Nephron progenitor cell (in vitro differentiated cells): ENCODE results near the gene DNAI2.
A peak's percentile ranks its signal among the peaks of the same experiment; 100 is the strongest.
"Not testable (repeated sequence)": the region's sequence is repeated elsewhere in the genome, so short reads cannot be mapped to it uniquely, and the experiment has no call there.

Experiments used
- DNase-seq: peaks from one replicate; pipeline ENCODE4 v3.0.0; 2021
- H3K27ac Mint-ChIP-seq: 2 replicates; pipeline ENCODE4 v1.8.0; 2021; ENCODE audit warnings: mild to moderate bottlenecking, moderate library complexity, mixed read lengths
- H3K27me3 Mint-ChIP-seq: 2 replicates; pipeline ENCODE4 v1.8.0; 2021; ENCODE audit warnings: mild to moderate bottlenecking, low read depth, mixed read lengths; ENCODE audit not compliant: poor library complexity
- H3K36me3 Mint-ChIP-seq: 2 replicates; pipeline ENCODE4 v1.8.0; 2021; ENCODE audit warnings: low read depth, mixed read lengths
- H3K4me1 Mint-ChIP-seq: 2 replicates; pipeline ENCODE4 v1.8.0; 2021; ENCODE audit warnings: mixed read lengths
- H3K4me3 Mint-ChIP-seq: 2 replicates; pipeline ENCODE4 v1.8.0; 2021; ENCODE audit warnings: mild to moderate bottlenecking, moderate library complexity, mixed read lengths
- H3K9me3 Mint-ChIP-seq: 2 replicates; pipeline ENCODE4 v1.8.0; 2021; ENCODE audit warnings: mild to moderate bottlenecking, moderate library complexity, mixed read lengths
- TF ChIP-seq, protein P1 (sequence below): fragments of 200-600 bp; sonication (generic); IDR thresholded peaks from 2 replicates; pipeline ENCODE4 v1.5.0; 2021; ENCODE audit warnings: antibody characterized with exemption

The DNAI2 gene

DNA sequence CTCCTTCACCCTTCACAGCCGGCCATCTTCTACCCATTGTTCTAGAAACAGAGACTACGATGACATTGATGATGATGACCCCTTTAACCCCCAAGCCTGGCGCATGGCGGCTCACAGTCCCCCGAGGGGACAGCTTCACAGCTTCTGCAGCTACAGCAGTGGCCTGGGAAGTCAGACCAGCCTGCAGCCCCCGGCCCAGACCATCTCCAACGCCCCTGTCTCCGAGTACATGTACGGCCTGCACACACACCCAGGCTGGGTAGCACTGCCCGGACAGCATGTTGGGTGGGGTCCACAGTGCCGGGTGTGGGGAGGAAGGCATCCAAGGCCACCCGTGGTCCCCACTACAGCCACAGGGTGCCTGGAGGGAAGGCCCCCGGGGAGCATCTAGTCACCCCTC, 21.0 kb upstream of the DNAI2 start:
- Mint-ChIP-seq H3K9me3 (no peaks in the 10 kb centered on the region), H3K27ac (no peak overlapping the region), H3K4me3 (no peak overlapping the region), H3K4me1 (peaks cover 12% of the 10 kb centered on the region), H3K36me3 (no peaks in the 10 kb centered on the region), H3K27me3 (peaks cover 11% of the 10 kb centered on the region)
- no peak for DNase-seq
- TF ChIP-seq, protein P1, sequence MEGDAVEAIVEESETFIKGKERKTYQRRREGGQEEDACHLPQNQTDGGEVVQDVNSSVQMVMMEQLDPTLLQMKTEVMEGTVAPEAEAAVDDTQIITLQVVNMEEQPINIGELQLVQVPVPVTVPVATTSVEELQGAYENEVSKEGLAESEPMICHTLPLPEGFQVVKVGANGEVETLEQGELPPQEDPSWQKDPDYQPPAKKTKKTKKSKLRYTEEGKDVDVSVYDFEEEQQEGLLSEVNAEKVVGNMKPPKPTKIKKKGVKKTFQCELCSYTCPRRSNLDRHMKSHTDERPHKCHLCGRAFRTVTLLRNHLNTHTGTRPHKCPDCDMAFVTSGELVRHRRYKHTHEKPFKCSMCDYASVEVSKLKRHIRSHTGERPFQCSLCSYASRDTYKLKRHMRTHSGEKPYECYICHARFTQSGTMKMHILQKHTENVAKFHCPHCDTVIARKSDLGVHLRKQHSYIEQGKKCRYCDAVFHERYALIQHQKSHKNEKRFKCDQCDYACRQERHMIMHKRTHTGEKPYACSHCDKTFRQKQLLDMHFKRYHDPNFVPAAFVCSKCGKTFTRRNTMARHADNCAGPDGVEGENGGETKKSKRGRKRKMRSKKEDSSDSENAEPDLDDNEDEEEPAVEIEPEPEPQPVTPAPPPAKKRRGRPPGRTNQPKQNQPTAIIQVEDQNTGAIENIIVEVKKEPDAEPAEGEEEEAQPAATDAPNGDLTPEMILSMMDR: no peak

DNA sequence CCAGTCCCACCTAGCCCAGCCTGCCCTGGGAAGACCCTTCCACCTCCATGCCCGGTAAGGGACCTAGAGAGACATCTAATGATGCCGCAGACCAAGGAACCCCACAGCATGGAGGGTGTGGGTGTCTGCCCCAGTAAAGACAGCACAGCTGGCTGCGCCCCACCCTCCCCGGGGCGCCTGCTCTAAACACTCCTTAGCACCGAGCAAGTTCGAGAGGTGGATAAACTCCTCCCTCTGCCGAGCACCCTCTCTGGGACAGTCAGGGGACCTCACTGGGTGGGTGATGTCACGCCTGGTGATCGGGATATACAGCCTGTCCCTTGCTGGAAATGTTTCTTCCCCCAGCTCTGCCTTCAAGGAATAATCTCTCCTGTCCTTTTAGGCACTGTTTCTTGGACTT, 16.7 kb upstream of the DNAI2 start:
- TF ChIP-seq, protein P1: no peak
- no peak for DNase-seq
- no peak overlapping the region for H3K4me3 Mint-ChIP-seq
- peaks cover 21% of the 10 kb centered on the region for H3K4me1 Mint-ChIP-seq
- no peaks in the 10 kb centered on the region for H3K9me3 Mint-ChIP-seq
- no peaks in the 10 kb centered on the region for H3K36me3 Mint-ChIP-seq
- H3K27ac Mint-ChIP-seq: no peak overlapping the region
- peaks cover 28% of the 10 kb centered on the region for H3K27me3 Mint-ChIP-seq

DNA sequence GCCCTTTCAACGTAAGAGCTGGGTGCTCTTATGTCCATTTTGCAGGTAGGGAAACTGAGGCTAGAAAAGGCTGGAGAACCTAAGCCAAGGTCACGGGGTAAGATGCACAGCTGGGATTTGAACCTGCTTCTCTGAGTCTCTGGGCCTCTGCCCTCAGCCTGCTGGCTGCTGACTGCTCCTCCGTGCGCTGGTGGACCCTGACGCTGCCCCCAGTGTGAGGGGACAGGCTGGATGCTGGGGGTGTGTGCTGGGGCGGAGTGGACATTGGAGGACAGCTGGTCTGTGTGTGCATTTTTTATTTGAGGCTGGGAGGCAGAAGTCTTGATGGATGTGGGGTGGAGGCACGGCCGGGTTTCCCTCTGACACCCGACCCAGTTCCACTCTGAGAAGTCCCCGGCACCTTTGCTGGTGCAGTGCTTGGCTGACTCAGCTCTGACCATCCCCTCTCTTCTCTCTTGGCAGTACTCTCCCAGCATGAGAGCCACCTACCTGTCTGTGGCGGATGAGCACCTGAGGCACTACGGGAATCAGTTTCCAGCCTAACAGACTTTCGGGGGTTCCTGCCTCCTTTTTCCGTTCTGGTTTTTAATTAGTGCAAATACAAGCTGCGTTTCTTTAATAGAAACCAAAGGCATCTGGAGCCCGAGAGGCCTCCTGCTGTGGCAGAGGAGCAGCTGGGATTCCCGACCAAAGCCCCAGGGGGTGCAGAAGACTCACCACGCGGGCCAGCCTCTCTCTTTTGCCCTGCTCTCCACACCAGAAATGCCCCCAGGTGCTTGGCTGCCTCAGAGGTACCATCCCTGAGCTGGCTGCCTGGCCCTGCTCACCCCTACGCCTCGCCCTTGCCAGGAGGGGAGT, 14.1 kb upstream of the DNAI2 start:
- Mint-ChIP-seq H3K36me3 (no peaks in the 10 kb centered on the region), H3K9me3 (no peaks in the 10 kb centered on the region), H3K4me3 (no peak overlapping the region), H3K4me1 (peaks cover 17% of the 10 kb centered on the region), H3K27ac (no peak overlapping the region), H3K27me3 (peaks cover 28% of the 10 kb centered on the region)
- TF ChIP-seq, protein P1: no peak
- DNase-seq: no peak

DNA sequence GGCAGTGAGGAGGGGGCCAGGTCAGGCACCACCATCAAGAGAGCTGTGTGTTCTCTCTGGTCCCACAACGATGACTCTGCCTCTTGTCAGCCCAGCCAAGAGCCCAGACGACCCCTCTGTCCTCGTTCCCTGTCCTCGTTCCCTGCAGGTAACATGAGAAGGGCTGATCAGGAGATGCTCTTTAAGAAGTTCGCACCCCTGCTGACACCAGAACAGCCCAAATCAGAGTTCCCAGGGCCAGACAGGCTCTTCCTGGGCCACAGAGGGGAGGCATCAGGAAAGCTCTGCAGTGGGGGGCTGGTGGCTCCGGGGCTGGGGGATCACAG, 13.5 kb upstream of the DNAI2 start:
- Mint-ChIP-seq H3K27me3 (peaks cover 28% of the 10 kb centered on the region), H3K4me3 (no peak overlapping the region), H3K4me1 (peaks cover 17% of the 10 kb centered on the region), H3K27ac (no peak overlapping the region), H3K9me3 (no peaks in the 10 kb centered on the region), H3K36me3 (no peaks in the 10 kb centered on the region)
- DNase-seq: no peak
- TF ChIP-seq, protein P1: no peak

DNA sequence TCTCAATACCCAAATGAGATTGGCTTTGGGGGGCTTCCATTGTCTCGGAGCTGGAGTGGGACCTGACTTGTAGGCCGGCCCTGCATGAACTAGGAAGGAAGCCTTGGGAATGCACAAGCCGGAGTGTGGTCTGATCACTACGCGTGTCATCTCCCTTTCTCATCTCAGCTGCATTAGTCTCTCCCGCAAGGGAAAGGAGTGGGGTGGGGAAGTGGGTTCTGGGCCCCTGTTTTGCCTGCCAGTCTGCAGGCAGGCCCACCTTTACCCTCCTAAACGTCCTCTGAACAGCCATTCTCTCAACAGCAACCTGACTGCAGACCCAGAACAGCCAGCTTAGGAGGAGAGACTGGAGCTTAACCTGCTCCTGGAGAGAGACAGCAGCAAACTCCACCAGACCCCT, 11.4 kb upstream of the DNAI2 start:
- no peak overlapping the region for H3K27ac Mint-ChIP-seq
- H3K9me3 Mint-ChIP-seq: no peaks in the 10 kb centered on the region
- H3K4me3 Mint-ChIP-seq: no peak overlapping the region
- DNase-seq: no peak
- H3K27me3 Mint-ChIP-seq: peaks cover 26% of the 10 kb centered on the region
- H3K4me1 Mint-ChIP-seq: peaks cover 19% of the 10 kb centered on the region
- no peaks in the 10 kb centered on the region for H3K36me3 Mint-ChIP-seq
- TF ChIP-seq, protein P1: no peak

DNA sequence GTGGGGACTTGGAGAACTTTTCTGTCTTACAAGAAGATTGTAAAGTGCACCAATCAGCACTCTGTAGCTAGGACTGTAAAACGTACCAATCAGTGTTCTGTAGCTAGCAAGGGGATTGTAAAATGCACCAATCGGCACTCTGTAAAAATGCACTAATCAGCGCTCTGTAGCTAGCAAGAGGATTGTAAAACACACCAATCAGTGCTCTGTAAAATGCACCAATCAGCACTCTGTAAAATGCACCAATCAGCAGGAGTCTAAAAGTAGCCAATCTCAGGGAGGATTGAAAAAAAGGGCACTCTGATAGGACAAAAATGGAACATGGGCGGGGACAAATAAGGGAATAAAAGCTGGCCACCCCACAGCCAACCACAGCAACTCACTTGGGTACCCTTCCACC, 7.0 kb upstream of the DNAI2 start:
- H3K36me3 Mint-ChIP-seq, H3K9me3 Mint-ChIP-seq, DNase-seq, H3K27me3 Mint-ChIP-seq, H3K4me3 Mint-ChIP-seq: not testable (repeated sequence)
- Mint-ChIP-seq H3K27ac (peak overlapping the region; percentile 36), H3K4me1 (peaks cover 26% of the 10 kb centered on the region)
